H9 (cell line): ENCODE data around the gene MCL1. TPM values are rescaled to one million over a fixed set of nuclear protein-coding genes. Genes with fewer than 3 reads are reported as not detected.
"Not testable (repeated sequence)": the region's sequence is repeated elsewhere in the genome, so short reads cannot be mapped to it uniquely, and the experiment has no call there.

ENCODE experiments used
- DNase-seq: peaks from one replicate; pipeline ENCODE4 v3.0.0-alpha.2; 2017
- H2AFZ ChIP-seq: one replicate; pipeline ENCODE4 v1.6.1; 2013; ENCODE audit warnings: mild to moderate bottlenecking, low read length, control low read depth, moderate library complexity
- H2AK5ac ChIP-seq: 2 replicates; pipeline ENCODE4 v1.6.1; 2013; ENCODE audit warnings: low read length, control low read depth, mixed read lengths; ENCODE audit not compliant: insufficient read length
- H2BK120ac ChIP-seq: one replicate; pipeline ENCODE4 v1.6.1; 2013; ENCODE audit warnings: low read depth, mild to moderate bottlenecking, low read length, control low read depth, inconsistent platforms; ENCODE audit not compliant: poor library complexity, severe bottlenecking
- H2BK12ac ChIP-seq: 2 replicates; pipeline ENCODE4 v1.6.1; 2013; ENCODE audit warnings: low read length, control low read depth, mixed read lengths, low read depth; ENCODE audit not compliant: insufficient read length
- H2BK15ac ChIP-seq: 2 replicates; pipeline ENCODE4 v1.6.1; 2013; ENCODE audit warnings: low read depth, low read length, control low read depth
- H2BK20ac ChIP-seq: one replicate; pipeline ENCODE4 v1.6.1; 2013; ENCODE audit warnings: low read depth, mild to moderate bottlenecking, low read length, control low read depth, inconsistent platforms; ENCODE audit not compliant: poor library complexity, severe bottlenecking
- H2BK5ac ChIP-seq: 2 replicates; pipeline ENCODE4 v1.6.1; 2013; ENCODE audit warnings: low read length, control low read depth, mixed read lengths; ENCODE audit not compliant: insufficient read length
- H3K14ac ChIP-seq: 2 replicates; pipeline ENCODE4 v1.6.1; 2013; ENCODE audit warnings: low read length, control low read depth; ENCODE audit not compliant: insufficient read depth
- H3K18ac ChIP-seq: 2 replicates; pipeline ENCODE4 v1.6.1; 2013; ENCODE audit warnings: low read depth, mild to moderate bottlenecking, mixed read lengths, low read length, control low read depth; ENCODE audit not compliant: insufficient read length
- H3K23ac ChIP-seq: 2 replicates; pipeline ENCODE4 v1.6.1; 2013; ENCODE audit warnings: low read length, control low read depth, mixed read lengths, low read depth; ENCODE audit not compliant: insufficient read length
- H3K23me2 ChIP-seq: 2 replicates; pipeline ENCODE4 v1.6.1; 2013; ENCODE audit warnings: low read depth, mild to moderate bottlenecking, mixed read lengths, low read length, control low read depth; ENCODE audit not compliant: insufficient read length, poor library complexity, severe bottlenecking
- H3K27ac ChIP-seq: 2 replicates; pipeline ENCODE4 v1.5.1; 2013; ENCODE audit warnings: low read length, control low read depth, mixed read lengths, low read depth; ENCODE audit not compliant: insufficient read length
- H3K27me3 ChIP-seq: 2 replicates; pipeline ENCODE4 v1.6.1; 2013; ENCODE audit warnings: low read length, control low read depth, inconsistent platforms; ENCODE audit not compliant: insufficient read depth
- H3K4ac ChIP-seq: 2 replicates; pipeline ENCODE4 v1.6.1; 2013; ENCODE audit warnings: low read depth, mild to moderate bottlenecking, control low read depth, inconsistent platforms, low read length, moderate library complexity
- H3K4me1 ChIP-seq: 2 replicates; pipeline ENCODE4 v1.6.1; 2013; ENCODE audit warnings: low read length, control low read depth, inconsistent platforms; ENCODE audit not compliant: insufficient read depth
- H3K4me2 ChIP-seq: 2 replicates; pipeline ENCODE4 v1.6.1; 2013; ENCODE audit warnings: low read length, control low read depth, mixed read lengths; ENCODE audit not compliant: insufficient read length, insufficient read depth
- H3K56ac ChIP-seq: 2 replicates; pipeline ENCODE4 v1.6.1; 2013; ENCODE audit warnings: low read depth, mild to moderate bottlenecking, mixed read lengths, low read length, control low read depth; ENCODE audit not compliant: insufficient read length
- H3K79me1 ChIP-seq: 2 replicates; pipeline ENCODE4 v1.6.1; 2013; ENCODE audit warnings: low read depth, mild to moderate bottlenecking, moderate library complexity, low read length, control low read depth, inconsistent platforms; ENCODE audit not compliant: insufficient read depth, poor library complexity, severe bottlenecking
- H3K79me2 ChIP-seq: 2 replicates; pipeline ENCODE4 v1.6.1; 2013; ENCODE audit warnings: low read length, control low read depth, inconsistent platforms; ENCODE audit not compliant: insufficient read depth
- H3K9ac ChIP-seq: 2 replicates; pipeline ENCODE4 v1.6.1; 2013; ENCODE audit warnings: low read length, control low read depth, mixed read lengths; ENCODE audit not compliant: insufficient read length; ENCODE audit errors: extremely low read depth
- H3K9me3 ChIP-seq: one replicate; pipeline ENCODE4 v1.6.1; 2013; ENCODE audit warnings: low read depth, low read length, inconsistent platforms; ENCODE audit not compliant: control insufficient read depth
- H3T11ph ChIP-seq: one replicate; pipeline ENCODE4 v1.6.1; 2013; ENCODE audit warnings: mild to moderate bottlenecking, low read length, control low read depth, inconsistent platforms
- H4K20me1 ChIP-seq: one replicate; pipeline ENCODE4 v1.6.1; 2013; ENCODE audit not compliant: control insufficient read depth, insufficient read length, insufficient read depth
- H4K5ac ChIP-seq: 2 replicates; pipeline ENCODE4 v1.6.1; 2013; ENCODE audit warnings: low read depth, mild to moderate bottlenecking, mixed read lengths, low read length, control low read depth; ENCODE audit not compliant: insufficient read length
- H4K8ac ChIP-seq: replicated peaks from 2 replicates; pipeline ENCODE4 v1.6.1; 2013; ENCODE audit warnings: low read length, control low read depth, mixed read lengths, low read depth; ENCODE audit not compliant: insufficient read length
- H4K91ac ChIP-seq: 2 replicates; pipeline ENCODE4 v1.6.1; 2013; ENCODE audit warnings: low read depth, mild to moderate bottlenecking, moderate library complexity, mixed read lengths, low read length, control low read depth; ENCODE audit not compliant: insufficient read length
- H3K27ac Mint-ChIP-seq, 3 experiments: 2 replicates in 2 of 3; 3 replicates in 1 of 3; pipeline ENCODE4 v1.8.0; 2020 to 2021; ENCODE audit warnings: mixed read lengths in 3 of 3, mild to moderate bottlenecking in 1 of 3, moderate library complexity in 1 of 3
- H3K27me3 Mint-ChIP-seq: 2 replicates; pipeline ENCODE4 v1.8.0; 2021; ENCODE audit warnings: low read depth, mild to moderate bottlenecking, moderate library complexity, mixed read lengths
- H3K36me3 Mint-ChIP-seq, 3 experiments: 2 replicates in 2 of 3; 3 replicates in 1 of 3; pipeline ENCODE4 v1.8.0; 2020 to 2021; ENCODE audit warnings: low read depth in 3 of 3, mixed read lengths in 3 of 3; ENCODE audit not compliant: insufficient read depth in 1 of 3
- H3K4me1 Mint-ChIP-seq, 2 experiments: 2 replicates each; pipeline ENCODE4 v1.8.0; 2020; ENCODE audit warnings: mixed read lengths in 2 of 2
- H3K4me3 Mint-ChIP-seq, 2 experiments: 2 replicates in 1 of 2; 3 replicates in 1 of 2; pipeline ENCODE4 v1.8.0; 2020 to 2021; ENCODE audit warnings: mild to moderate bottlenecking in 2 of 2, mixed read lengths in 2 of 2, moderate library complexity in 1 of 2
- H3K9me3 Mint-ChIP-seq, 2 experiments: 2 replicates in 1 of 2; 3 replicates in 1 of 2; pipeline ENCODE4 v1.8.0; 2020; ENCODE audit warnings: mild to moderate bottlenecking in 2 of 2, mixed read lengths in 2 of 2, moderate library complexity in 1 of 2
- WGBS: extraction: QIAGEN DNeasy Blood & Tissue Kit; methylation state at CpG from one replicate; pipeline ENCODE4 v1.1.7; 2013; ENCODE audit warnings: missing lambda C conversion rate, low lambda C conversion rate, mixed read lengths; ENCODE audit not compliant: insufficient read length; ENCODE audit errors: extremely low coverage; 5-methylcytosine and 5-hydroxymethylcytosine counted together
- total RNA-seq: library from RNA; stranded (reverse); gene quantifications from 2 replicates; pipeline ENCODE4 v1.2.1, GENCODE V29; 2021
- TF ChIP-seq, protein P1 (sequence below): fragments of 200-600 bp; sonication (generic); conservative IDR thresholded peaks from 3 replicates; pipeline ENCODE4 v1.8.0; 2021; ENCODE audit warnings: antibody characterized with exemption, mild to moderate bottlenecking

MCL1 gene
- total RNA-seq, 1 experiment from 2014 or later = 247 TPM

- no peak overlapping the region for H3T11ph ChIP-seq
- H3K36me3 Mint-ChIP-seq = peaks cover 2 to 13% (median 11%) of the 10 kb centered on the region in 3 experiments; a peak in 5 of 7 replicates
- H3K18ac ChIP-seq = no peak overlapping the region
- no peak overlapping the region for H2BK20ac ChIP-seq
- H3K27ac Mint-ChIP-seq = peak overlapping the region in 2 of 3 experiments; percentile 50 to 51; a peak in 3 of 7 replicates
- no peaks in the 10 kb centered on the region for H3K9me3 Mint-ChIP-seq
- H4K5ac ChIP-seq = no peak overlapping the region
- no peak overlapping the region for H2AK5ac ChIP-seq
- no peaks in the 10 kb centered on the region for H3K79me2 ChIP-seq
- H3K4me1 ChIP-seq = peaks cover 5% of the 10 kb centered on the region; the same call in 1 of the 2 replicates
- TF ChIP-seq, protein P1, sequence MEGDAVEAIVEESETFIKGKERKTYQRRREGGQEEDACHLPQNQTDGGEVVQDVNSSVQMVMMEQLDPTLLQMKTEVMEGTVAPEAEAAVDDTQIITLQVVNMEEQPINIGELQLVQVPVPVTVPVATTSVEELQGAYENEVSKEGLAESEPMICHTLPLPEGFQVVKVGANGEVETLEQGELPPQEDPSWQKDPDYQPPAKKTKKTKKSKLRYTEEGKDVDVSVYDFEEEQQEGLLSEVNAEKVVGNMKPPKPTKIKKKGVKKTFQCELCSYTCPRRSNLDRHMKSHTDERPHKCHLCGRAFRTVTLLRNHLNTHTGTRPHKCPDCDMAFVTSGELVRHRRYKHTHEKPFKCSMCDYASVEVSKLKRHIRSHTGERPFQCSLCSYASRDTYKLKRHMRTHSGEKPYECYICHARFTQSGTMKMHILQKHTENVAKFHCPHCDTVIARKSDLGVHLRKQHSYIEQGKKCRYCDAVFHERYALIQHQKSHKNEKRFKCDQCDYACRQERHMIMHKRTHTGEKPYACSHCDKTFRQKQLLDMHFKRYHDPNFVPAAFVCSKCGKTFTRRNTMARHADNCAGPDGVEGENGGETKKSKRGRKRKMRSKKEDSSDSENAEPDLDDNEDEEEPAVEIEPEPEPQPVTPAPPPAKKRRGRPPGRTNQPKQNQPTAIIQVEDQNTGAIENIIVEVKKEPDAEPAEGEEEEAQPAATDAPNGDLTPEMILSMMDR = no peak
- no peak overlapping the region for H2BK5ac ChIP-seq
- H4K20me1 ChIP-seq = no peaks in the 10 kb centered on the region
- H3K4me3 Mint-ChIP-seq = no peak overlapping the region
- no peak overlapping the region for H3K23ac ChIP-seq
- no CpG with 5 or more reads among the region's 7 CpGs for WGBS
- H3K27me3 ChIP-seq = no peaks in the 10 kb centered on the region
- H3K9me3 ChIP-seq = no peaks in the 10 kb centered on the region
- H4K91ac ChIP-seq = no peak overlapping the region
- no peak overlapping the region for H2BK15ac ChIP-seq
- no peak overlapping the region for H3K4ac ChIP-seq
- H3K4me2 ChIP-seq = no peak overlapping the region
- no peak overlapping the region for H2BK120ac ChIP-seq
- DNase-seq = no peak
- no peak overlapping the region for H3K14ac ChIP-seq
- no peaks in the 10 kb centered on the region for H3K23me2 ChIP-seq
- H3K79me1 ChIP-seq = no peaks in the 10 kb centered on the region
- peaks cover 25 to 28% of the 10 kb centered on the region in 2 experiments for H3K4me1 Mint-ChIP-seq
- H2AFZ ChIP-seq = no peak overlapping the region
- H3K27me3 Mint-ChIP-seq = no peaks in the 10 kb centered on the region
- no peak overlapping the region for H2BK12ac ChIP-seq
- no peak overlapping the region for H3K27ac ChIP-seq
- H3K56ac ChIP-seq = no peak overlapping the region
- no peak overlapping the region for H3K9ac ChIP-seq
- no peak overlapping the region for H4K8ac ChIP-seq
Measured at GRCh38 chr1:150606463-150607142, 27.2 kb upstream of the MCL1 start.

- not testable (repeated sequence) for H2BK120ac ChIP-seq, H3T11ph ChIP-seq, H3K18ac ChIP-seq, H3K56ac ChIP-seq, DNase-seq, H3K9me3 Mint-ChIP-seq, H3K14ac ChIP-seq, H3K9ac ChIP-seq, H2BK15ac ChIP-seq, H2BK12ac ChIP-seq, H2BK20ac ChIP-seq, H3K79me2 ChIP-seq, H3K23ac ChIP-seq, H3K9me3 ChIP-seq, H4K8ac ChIP-seq, H3K23me2 ChIP-seq, H3K4me2 ChIP-seq, H3K4me3 Mint-ChIP-seq, H3K27me3 Mint-ChIP-seq, H3K4me1 ChIP-seq, H3K4ac ChIP-seq, H3K27me3 ChIP-seq, H4K20me1 ChIP-seq, H4K5ac ChIP-seq, H2AK5ac ChIP-seq, H3K79me1 ChIP-seq, H2BK5ac ChIP-seq, H4K91ac ChIP-seq, H2AFZ ChIP-seq
- no CpG with 5 or more reads among the region's 3 CpGs for WGBS
- H3K27ac Mint-ChIP-seq = peak overlapping the region; percentile 99 to 100 (median 99); a peak in 6 of 7 replicates
- peaks cover 2 to 11% (median 9%) of the 10 kb centered on the region in 3 experiments; a peak in 6 of 7 replicates for H3K36me3 Mint-ChIP-seq
- peaks cover 20 to 23% of the 10 kb centered on the region in 2 experiments for H3K4me1 Mint-ChIP-seq
- peak overlapping the region; percentile 96 for H3K27ac ChIP-seq
Measured at GRCh38 chr1:150605451-150605731, 26.0 kb upstream of the MCL1 start.
